Suppressor macrophage (primary cell): Measurements from ENCODE around the gene OR9Q1.
"Not testable (repeated sequence)": the region's sequence is repeated elsewhere in the genome, so short reads cannot be mapped to it uniquely, and the experiment has no call there.

Source experiments
- DNase-seq, 4 experiments: peaks; one replicate each; pipeline ENCODE4 v3.0.0-alpha.2; 2020 to 2022

The OR9Q1 gene

GRCh38 chr11:58135171-58135570, 111.5 kb downstream of the OR9Q1 start:
- DNase-seq = no peak

- DNase-seq = no peak
Measured at GRCh38 chr11:58142761-58143160, 119.1 kb downstream of the OR9Q1 start.

GRCh38 chr11:58152781-58153180, 129.1 kb downstream of the OR9Q1 start:
- no peak for DNase-seq

GRCh38 chr11:58164389-58164788, 140.7 kb downstream of the OR9Q1 start:
- DNase-seq = no peak

- no peak for DNase-seq
Measured at GRCh38 chr11:58164990-58165389, 141.3 kb downstream of the OR9Q1 start.

DNA sequence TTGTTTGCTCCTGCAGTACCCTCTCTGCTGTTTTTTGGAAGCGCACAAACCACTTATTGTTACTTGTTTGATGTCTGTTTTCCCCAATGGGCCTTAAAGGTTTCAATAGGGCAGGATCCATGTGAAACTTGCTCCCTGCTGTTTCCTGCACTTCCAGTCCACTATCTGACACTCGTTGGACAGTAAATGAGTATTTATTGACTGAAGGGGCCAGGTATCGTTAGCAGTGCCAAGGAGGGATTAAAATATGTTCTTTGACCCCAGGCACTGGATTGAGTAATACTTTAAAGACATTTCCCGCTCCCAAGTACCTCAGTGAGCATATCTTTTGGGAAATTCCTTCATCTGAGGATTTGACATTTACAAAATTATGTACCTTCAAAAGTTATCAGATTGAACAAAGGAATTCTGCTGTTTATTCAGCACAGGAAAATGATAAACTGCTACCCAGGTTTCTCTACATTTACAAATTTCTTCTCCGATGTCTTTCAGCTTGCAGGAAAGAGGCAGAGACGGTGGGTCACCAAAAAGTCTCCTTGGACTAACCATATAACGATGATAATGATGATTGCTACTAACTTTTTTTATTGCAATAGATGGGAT, 141.9 kb downstream of the OR9Q1 start:
- DNase-seq = no peak

DNA sequence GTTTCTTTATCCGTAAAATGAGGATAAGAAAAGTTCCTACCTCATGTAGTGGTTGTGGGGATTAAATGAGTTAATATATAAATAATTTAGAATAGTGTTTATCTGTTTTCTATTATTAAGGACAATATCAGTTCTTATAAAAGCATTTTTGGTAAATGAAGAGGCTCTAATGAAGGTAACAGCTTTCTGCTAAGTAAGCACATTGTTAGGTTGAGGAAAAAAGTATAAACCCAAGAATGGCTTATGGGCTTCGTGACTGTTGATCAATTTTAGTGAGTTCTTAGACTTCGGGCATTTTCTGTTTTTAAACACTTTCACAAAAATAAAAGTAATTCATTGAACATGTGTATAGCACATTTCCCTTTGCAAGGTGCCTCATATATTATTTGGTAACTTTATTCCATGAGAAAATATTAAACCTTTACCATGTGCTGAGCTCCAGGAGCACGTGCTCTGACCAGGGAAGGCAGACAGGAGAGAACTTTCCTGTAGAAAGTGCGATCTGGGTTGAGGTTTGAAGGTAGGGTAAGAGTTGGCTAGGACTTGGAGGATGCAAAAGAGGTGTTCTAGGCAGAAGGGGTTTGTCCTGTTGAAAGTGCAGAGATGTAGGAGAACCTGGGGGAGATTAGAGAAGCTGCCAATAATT, 153.9 kb downstream of the OR9Q1 start:
- DNase-seq = no peak

- DNase-seq = no peak
Measured at GRCh38 chr11:58178444-58178843, 154.8 kb downstream of the OR9Q1 start.

GRCh38 chr11:58179648-58180047, 156.0 kb downstream of the OR9Q1 start:
- peak in 1 of 4 experiments; percentile 0 for DNase-seq

- DNase-seq = no peak
Measured at GRCh38 chr11:58186938-58187337, 163.3 kb downstream of the OR9Q1 start.

GRCh38 chr11:58188770-58189169, 165.1 kb downstream of the OR9Q1 start, which contains the start of gene OR9Q2:
OR9Q2 (plus strand) TSS chr11:58189070; CDS start chr11:58190491, 1,421 bp downstream.
- DNase-seq = no peak

GRCh38 chr11:58192229-58192628, 168.5 kb downstream of the OR9Q1 start:
- no peak for DNase-seq

DNA sequence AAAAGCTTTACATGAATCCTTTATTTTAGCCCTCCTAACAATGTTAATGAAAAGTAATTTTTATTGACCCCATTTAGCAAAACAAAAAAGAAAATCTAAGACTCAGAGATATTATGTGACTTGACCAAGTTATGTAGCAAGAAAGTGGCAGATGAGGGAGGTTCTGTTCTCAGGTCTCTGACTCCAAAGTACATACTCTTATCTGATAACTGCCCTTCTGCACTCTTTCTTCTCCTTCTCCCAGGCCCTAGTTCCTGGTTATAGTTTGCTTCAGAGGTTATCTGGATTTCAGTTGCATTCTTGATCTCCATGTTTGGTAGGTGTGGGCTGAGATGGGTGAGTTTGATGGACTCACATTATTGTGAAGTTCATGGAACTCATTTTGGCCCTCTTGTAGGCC, 169.7 kb downstream of the OR9Q1 start:
- DNase-seq = no peak

GRCh38 chr11:58195939-58196338, 172.3 kb downstream of the OR9Q1 start:
- no peak for DNase-seq

- DNase-seq = no peak
Measured at GRCh38 chr11:58199271-58199670, 175.6 kb downstream of the OR9Q1 start.

GRCh38 chr11:58204042-58204441, 180.4 kb downstream of the OR9Q1 start, which contains the start of gene OR1S2:
OR1S2 (minus strand) TSS chr11:58204142; CDS start chr11:58204142, 0 bp downstream.
- peak in 2 of 4 experiments; percentile 3 to 9 for DNase-seq

DNA sequence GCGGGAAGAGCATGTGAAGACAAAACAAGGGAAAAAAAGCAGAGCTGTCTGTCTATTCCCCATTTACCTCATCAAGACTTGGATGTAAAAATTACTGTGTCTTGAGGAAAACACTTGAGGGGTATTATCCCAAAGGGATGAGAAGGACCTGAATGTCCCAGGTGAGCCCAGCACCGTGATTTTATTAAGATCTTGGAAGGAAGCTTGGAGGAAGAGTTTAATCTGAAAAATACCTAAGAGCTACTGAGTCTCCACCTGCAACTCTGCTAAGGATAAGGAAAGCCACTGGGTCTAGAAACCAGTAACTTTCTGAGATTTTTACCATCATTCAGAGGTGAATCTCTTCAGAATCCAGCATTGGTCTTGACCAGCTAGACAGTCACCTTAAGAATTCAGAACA, 188.7 kb downstream of the OR9Q1 start, which contains the start of gene OR1S1:
Gene OR1S1 (plus strand): TSS at position 301 of the 400 bp plus-strand sequence.
- not testable (repeated sequence) for DNase-seq

DNA sequence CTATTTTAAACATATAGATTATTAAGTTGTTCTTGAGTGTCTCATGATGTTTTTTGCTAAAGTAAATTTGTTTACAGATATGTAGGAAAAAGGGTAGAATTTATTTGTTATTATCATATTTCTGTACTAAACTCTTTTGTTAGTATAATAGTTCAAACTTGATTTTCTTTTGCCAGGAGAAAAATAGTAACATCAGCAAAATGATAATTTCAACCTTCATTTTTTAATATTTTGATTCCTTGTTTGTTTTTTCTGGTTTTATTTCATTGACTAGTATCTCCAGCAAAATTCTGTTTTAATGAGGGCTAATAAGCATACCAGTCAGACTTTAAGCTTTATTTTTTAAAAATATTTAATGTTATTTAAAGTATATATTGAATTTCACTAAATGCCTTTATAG, 192.8 kb downstream of the OR9Q1 start:
- no peak for DNase-seq

DNA sequence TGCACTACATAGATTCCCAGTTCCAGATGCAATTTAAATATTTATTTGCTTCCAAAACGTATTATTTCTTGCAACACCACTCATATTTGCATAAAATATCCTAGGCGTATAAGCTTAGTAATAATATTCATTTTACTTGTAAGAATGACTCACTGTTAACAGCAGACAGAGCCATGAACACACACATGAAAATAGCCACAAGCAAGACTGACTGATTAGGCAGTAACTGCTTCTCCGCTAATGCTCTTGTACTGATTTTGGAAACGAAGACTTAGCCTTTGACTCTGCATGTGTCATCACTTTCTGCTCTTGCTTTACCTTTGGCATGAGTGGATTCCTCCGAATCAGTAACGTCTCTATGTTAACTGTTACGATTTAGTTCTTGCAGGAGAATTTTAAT, 199.0 kb downstream of the OR9Q1 start:
- no peak for DNase-seq

DNA sequence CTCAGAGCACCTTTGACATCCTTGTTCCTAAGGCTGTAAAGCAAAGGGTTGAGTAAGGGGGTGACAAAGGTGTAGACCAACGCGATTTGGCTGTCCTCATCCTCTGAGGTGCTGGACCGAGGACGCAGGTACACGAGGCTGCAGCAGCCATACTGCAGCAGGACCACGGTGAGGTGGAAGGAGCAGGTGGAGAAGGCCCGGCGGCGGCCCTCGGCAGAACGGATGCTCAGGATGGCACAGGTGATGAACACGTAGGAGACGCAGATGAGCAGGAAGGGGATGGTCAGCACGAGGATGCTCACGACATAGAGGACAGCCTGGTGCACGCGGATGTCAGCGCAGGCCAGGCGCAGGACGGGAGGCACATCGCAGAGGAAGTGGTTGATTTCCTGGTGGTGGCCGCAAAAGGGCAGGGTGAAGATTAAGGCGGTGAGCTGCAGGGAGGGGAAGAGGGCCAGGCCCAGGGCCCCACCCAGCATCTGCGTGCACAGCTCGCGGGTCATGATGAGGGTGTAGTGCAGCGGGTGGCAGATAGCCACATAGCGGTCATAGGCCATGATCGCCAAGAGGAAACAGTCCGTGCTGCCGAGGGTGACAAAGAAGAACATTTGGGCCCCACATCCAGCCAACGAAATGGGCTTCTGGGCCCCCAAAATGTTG, 204.4 kb downstream of the OR9Q1 start:
- DNase-seq = no peak
